WTC11 (cell line): Measurements from ENCODE around the gene ITCH. TPM values are rescaled to one million over a fixed set of nuclear protein-coding genes. Genes with fewer than 3 reads are reported as not detected.
A peak's percentile ranks its signal among the peaks of the same experiment; 100 is the strongest.

Source experiments
- AR ChIP-seq: fragments of 250-450 bp; sonication (Bioruptor Pico); IDR thresholded peaks from 2 replicates; pipeline ENCODE4 v1.9.0; 2021; ENCODE audit warnings: mild to moderate bottlenecking
- ATF1 ChIP-seq: sonication (generic); formaldehyde crosslinking; IDR thresholded peaks from 2 replicates; pipeline ENCODE4 v1.8.1; 2023; ENCODE audit warnings: mild to moderate bottlenecking, moderate library complexity, missing genetic modification reagents
- E2F5 ChIP-seq: sonication (generic); formaldehyde crosslinking; IDR thresholded peaks from 2 replicates; pipeline ENCODE4 v1.8.1; 2022; ENCODE audit warnings: mild to moderate bottlenecking, moderate library complexity, missing genetic modification reagents
- ELF4 ChIP-seq: sonication (generic); formaldehyde crosslinking; IDR thresholded peaks from 2 replicates; pipeline ENCODE4 v1.8.1; 2022; ENCODE audit warnings: low read depth, mild to moderate bottlenecking, moderate library complexity, missing genetic modification reagents
- EMX1 ChIP-seq: fragments of 250-450 bp; sonication (Bioruptor Pico); IDR thresholded peaks from 2 replicates; pipeline ENCODE4 v1.8.0; 2021; ENCODE audit warnings: mild to moderate bottlenecking
- FOXP1 ChIP-seq: sonication (generic); formaldehyde crosslinking; IDR thresholded peaks from 2 replicates; pipeline ENCODE4 v1.8.0; 2022; ENCODE audit warnings: missing genetic modification reagents, mild to moderate bottlenecking, moderate library complexity, borderline replicate concordance
- GABPB1 ChIP-seq: sonication (generic); formaldehyde crosslinking; IDR thresholded peaks from 2 replicates; pipeline ENCODE4 v1.8.1; 2023; ENCODE audit warnings: mild to moderate bottlenecking, missing genetic modification reagents
- HMGA2 ChIP-seq: fragments of 250-450 bp; sonication (Bioruptor Pico); IDR thresholded peaks from 2 replicates; pipeline ENCODE4 v1.4.0; 2021; ENCODE audit warnings: mild to moderate bottlenecking, moderate library complexity
- IRF2 ChIP-seq: sonication (generic); formaldehyde crosslinking; IDR thresholded peaks from 2 replicates; pipeline ENCODE4 v1.8.0; 2022; ENCODE audit warnings: low read depth, missing genetic modification reagents, borderline replicate concordance
- JAZF1 ChIP-seq: fragments of 250-450 bp; sonication (Bioruptor Pico); IDR thresholded peaks from 2 replicates; pipeline ENCODE4 v1.9.0; 2021; ENCODE audit warnings: moderate library complexity, mild to moderate bottlenecking, inconsistent platforms
- MXD4 ChIP-seq: fragments of 250-450 bp; sonication (Bioruptor Pico); IDR thresholded peaks from 2 replicates; pipeline ENCODE4 v1.8.0; 2021; ENCODE audit warnings: mild to moderate bottlenecking, moderate library complexity, borderline replicate concordance
- MYBL2 ChIP-seq: sonication (generic); formaldehyde crosslinking; IDR thresholded peaks from 2 replicates; pipeline ENCODE4 v1.8.1; 2023; ENCODE audit warnings: mild to moderate bottlenecking, moderate library complexity, missing genetic modification reagents
- NR1H2 ChIP-seq: sonication (generic); formaldehyde crosslinking; IDR thresholded peaks from 2 replicates; pipeline ENCODE4 v1.9.0; 2021; ENCODE audit warnings: mild to moderate bottlenecking, moderate library complexity, missing genetic modification reagents
- SMAD3 ChIP-seq: sonication (generic); formaldehyde crosslinking; IDR thresholded peaks from 2 replicates; pipeline ENCODE4 v1.8.0; 2022; ENCODE audit warnings: missing genetic modification reagents, mild to moderate bottlenecking, borderline replicate concordance
- SOX15 ChIP-seq: fragments of 250-450 bp; sonication (Bioruptor Pico); IDR thresholded peaks from 2 replicates; pipeline ENCODE4 v1.9.0; 2021; ENCODE audit warnings: mild to moderate bottlenecking
- SP1 ChIP-seq: sonication (generic); formaldehyde crosslinking; conservative IDR thresholded peaks from 2 replicates; pipeline ENCODE4 v1.8.1; 2022; ENCODE audit warnings: missing genetic modification reagents
- TEAD1 ChIP-seq: sonication (generic); formaldehyde crosslinking; IDR thresholded peaks from 2 replicates; pipeline ENCODE4 v1.8.0; 2022; ENCODE audit warnings: mild to moderate bottlenecking, missing genetic modification reagents
- ZNF317 ChIP-seq: sonication (generic); formaldehyde crosslinking; IDR thresholded peaks from 2 replicates; pipeline ENCODE4 v1.8.1; 2023; ENCODE audit warnings: low read depth, mild to moderate bottlenecking, moderate library complexity, missing genetic modification reagents, borderline replicate concordance
- total RNA-seq: library from RNA; stranded (reverse); gene quantifications from 3 replicates; pipeline ENCODE4 v1.2.3, GENCODE V29; 2021
- TF ChIP-seq, protein P1 (sequence below): fragments of 250-450 bp; sonication (Bioruptor Pico); IDR thresholded peaks from 2 replicates; pipeline ENCODE4 v1.8.0; 2021; ENCODE audit warnings: mild to moderate bottlenecking
- TF ChIP-seq, protein P2 (sequence below): sonication (generic); formaldehyde crosslinking; IDR thresholded peaks from 2 replicates; pipeline ENCODE4 v1.8.0; 2022; ENCODE audit warnings: mild to moderate bottlenecking, missing genetic modification reagents
- TF ChIP-seq, protein P3 (sequence below): sonication (generic); formaldehyde crosslinking; IDR thresholded peaks from 2 replicates; pipeline ENCODE4 v1.8.1; 2023; ENCODE audit warnings: mild to moderate bottlenecking, missing genetic modification reagents, moderate library complexity
- TF ChIP-seq, protein P4 (sequence below): sonication (generic); formaldehyde crosslinking; IDR thresholded peaks from 2 replicates; pipeline ENCODE4 v1.8.0; 2023; ENCODE audit warnings: missing genetic modification reagents, mild to moderate bottlenecking, borderline replicate concordance
- TF ChIP-seq, protein P5 (sequence below): sonication (generic); formaldehyde crosslinking; IDR thresholded peaks from 2 replicates; pipeline ENCODE4 v1.8.1; 2022; ENCODE audit warnings: mild to moderate bottlenecking, missing genetic modification reagents, moderate library complexity, borderline replicate concordance
- TF ChIP-seq, protein P6 (sequence below): sonication (generic); formaldehyde crosslinking; IDR thresholded peaks from 2 replicates; pipeline ENCODE4 v1.8.0; 2022; ENCODE audit warnings: mild to moderate bottlenecking, missing genetic modification reagents

Gene ITCH
- total RNA-seq, 1 experiment from 2014 or later: 35.8 TPM

- TF ChIP-seq, protein P1, sequence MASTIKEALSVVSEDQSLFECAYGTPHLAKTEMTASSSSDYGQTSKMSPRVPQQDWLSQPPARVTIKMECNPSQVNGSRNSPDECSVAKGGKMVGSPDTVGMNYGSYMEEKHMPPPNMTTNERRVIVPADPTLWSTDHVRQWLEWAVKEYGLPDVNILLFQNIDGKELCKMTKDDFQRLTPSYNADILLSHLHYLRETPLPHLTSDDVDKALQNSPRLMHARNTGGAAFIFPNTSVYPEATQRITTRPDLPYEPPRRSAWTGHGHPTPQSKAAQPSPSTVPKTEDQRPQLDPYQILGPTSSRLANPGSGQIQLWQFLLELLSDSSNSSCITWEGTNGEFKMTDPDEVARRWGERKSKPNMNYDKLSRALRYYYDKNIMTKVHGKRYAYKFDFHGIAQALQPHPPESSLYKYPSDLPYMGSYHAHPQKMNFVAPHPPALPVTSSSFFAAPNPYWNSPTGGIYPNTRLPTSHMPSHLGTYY (CRISPR knock-in tag): no peak
- TF ChIP-seq FOXP1 (CRISPR knock-in tag): no peak
- no peak for TF ChIP-seq ATF1 (CRISPR knock-in tag)
- no peak for TF ChIP-seq MYBL2 (CRISPR knock-in tag)
- TF ChIP-seq, protein P2, sequence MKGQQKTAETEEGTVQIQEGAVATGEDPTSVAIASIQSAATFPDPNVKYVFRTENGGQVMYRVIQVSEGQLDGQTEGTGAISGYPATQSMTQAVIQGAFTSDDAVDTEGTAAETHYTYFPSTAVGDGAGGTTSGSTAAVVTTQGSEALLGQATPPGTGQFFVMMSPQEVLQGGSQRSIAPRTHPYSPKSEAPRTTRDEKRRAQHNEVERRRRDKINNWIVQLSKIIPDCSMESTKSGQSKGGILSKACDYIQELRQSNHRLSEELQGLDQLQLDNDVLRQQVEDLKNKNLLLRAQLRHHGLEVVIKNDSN: no peak
- no peak for TF ChIP-seq JAZF1
- TF ChIP-seq, protein P3, sequence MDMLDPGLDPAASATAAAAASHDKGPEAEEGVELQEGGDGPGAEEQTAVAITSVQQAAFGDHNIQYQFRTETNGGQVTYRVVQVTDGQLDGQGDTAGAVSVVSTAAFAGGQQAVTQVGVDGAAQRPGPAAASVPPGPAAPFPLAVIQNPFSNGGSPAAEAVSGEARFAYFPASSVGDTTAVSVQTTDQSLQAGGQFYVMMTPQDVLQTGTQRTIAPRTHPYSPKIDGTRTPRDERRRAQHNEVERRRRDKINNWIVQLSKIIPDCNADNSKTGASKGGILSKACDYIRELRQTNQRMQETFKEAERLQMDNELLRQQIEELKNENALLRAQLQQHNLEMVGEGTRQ (CRISPR knock-in tag): 0 out of 2 replicates have a peak, but pooled peaks have one; percentile 17
- TF ChIP-seq ELF4 (CRISPR knock-in tag): no peak
- peak; percentile 86 for TF ChIP-seq SP1 (CRISPR knock-in tag)
- TF ChIP-seq SOX15 (CRISPR knock-in tag): no peak
- peak; percentile 80 for TF ChIP-seq E2F5
- no peak for TF ChIP-seq AR (CRISPR knock-in tag)
- TF ChIP-seq, protein P4, sequence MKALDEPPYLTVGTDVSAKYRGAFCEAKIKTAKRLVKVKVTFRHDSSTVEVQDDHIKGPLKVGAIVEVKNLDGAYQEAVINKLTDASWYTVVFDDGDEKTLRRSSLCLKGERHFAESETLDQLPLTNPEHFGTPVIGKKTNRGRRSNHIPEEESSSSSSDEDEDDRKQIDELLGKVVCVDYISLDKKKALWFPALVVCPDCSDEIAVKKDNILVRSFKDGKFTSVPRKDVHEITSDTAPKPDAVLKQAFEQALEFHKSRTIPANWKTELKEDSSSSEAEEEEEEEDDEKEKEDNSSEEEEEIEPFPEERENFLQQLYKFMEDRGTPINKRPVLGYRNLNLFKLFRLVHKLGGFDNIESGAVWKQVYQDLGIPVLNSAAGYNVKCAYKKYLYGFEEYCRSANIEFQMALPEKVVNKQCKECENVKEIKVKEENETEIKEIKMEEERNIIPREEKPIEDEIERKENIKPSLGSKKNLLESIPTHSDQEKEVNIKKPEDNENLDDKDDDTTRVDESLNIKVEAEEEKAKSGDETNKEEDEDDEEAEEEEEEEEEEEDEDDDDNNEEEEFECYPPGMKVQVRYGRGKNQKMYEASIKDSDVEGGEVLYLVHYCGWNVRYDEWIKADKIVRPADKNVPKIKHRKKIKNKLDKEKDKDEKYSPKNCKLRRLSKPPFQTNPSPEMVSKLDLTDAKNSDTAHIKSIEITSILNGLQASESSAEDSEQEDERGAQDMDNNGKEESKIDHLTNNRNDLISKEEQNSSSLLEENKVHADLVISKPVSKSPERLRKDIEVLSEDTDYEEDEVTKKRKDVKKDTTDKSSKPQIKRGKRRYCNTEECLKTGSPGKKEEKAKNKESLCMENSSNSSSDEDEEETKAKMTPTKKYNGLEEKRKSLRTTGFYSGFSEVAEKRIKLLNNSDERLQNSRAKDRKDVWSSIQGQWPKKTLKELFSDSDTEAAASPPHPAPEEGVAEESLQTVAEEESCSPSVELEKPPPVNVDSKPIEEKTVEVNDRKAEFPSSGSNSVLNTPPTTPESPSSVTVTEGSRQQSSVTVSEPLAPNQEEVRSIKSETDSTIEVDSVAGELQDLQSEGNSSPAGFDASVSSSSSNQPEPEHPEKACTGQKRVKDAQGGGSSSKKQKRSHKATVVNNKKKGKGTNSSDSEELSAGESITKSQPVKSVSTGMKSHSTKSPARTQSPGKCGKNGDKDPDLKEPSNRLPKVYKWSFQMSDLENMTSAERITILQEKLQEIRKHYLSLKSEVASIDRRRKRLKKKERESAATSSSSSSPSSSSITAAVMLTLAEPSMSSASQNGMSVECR (CRISPR knock-in tag): peak; percentile 21; the same call in 1 of the 2 replicates
- TF ChIP-seq EMX1 (CRISPR knock-in tag): no peak
- TF ChIP-seq, protein P5, sequence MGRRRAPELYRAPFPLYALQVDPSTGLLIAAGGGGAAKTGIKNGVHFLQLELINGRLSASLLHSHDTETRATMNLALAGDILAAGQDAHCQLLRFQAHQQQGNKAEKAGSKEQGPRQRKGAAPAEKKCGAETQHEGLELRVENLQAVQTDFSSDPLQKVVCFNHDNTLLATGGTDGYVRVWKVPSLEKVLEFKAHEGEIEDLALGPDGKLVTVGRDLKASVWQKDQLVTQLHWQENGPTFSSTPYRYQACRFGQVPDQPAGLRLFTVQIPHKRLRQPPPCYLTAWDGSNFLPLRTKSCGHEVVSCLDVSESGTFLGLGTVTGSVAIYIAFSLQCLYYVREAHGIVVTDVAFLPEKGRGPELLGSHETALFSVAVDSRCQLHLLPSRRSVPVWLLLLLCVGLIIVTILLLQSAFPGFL (CRISPR knock-in tag): no peak
- TF ChIP-seq HMGA2 (CRISPR knock-in tag): no peak
- no peak for TF ChIP-seq IRF2
- no peak for TF ChIP-seq MXD4 (CRISPR knock-in tag)
- TF ChIP-seq GABPB1 (CRISPR knock-in tag): no peak
- TF ChIP-seq ZNF317: no peak
- TF ChIP-seq, protein P6, sequence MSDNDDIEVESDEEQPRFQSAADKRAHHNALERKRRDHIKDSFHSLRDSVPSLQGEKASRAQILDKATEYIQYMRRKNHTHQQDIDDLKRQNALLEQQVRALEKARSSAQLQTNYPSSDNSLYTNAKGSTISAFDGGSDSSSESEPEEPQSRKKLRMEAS (CRISPR knock-in tag): peak; percentile 57; the same call in 1 of the 2 replicates
- no peak for TF ChIP-seq SMAD3 (CRISPR knock-in tag)
- TF ChIP-seq NR1H2 (CRISPR knock-in tag): no peak
- TF ChIP-seq TEAD1 (CRISPR knock-in tag): no peak
Observed at GRCh38 chr20:34558320-34559218, 195.5 kb downstream of the ITCH start, which contains the start of gene MAP1LC3A (continued).
